Neutrophil (primary cell): ENCODE data around the gene CFAP61.

Experiments
- H3K27ac ChIP-seq: fragments of 200-600 bp; sonication (generic); 2 replicates; pipeline ENCODE4 v1.5.1; 2016; ENCODE audit warnings: mild to moderate bottlenecking, moderate library complexity
- H3K27me3 ChIP-seq: fragments of 200-600 bp; sonication (generic); 2 replicates; pipeline ENCODE4 v1.6.0; 2016; ENCODE audit warnings: mild to moderate bottlenecking
- H3K36me3 ChIP-seq: fragments of 200-600 bp; sonication (generic); 2 replicates; pipeline ENCODE4 v1.5.1; 2017
- H3K4me1 ChIP-seq, 2 experiments: fragments of 200-600 bp in 1 of 2; sonication (generic) in 1 of 2; 1 replicate in 1 of 2; 2 replicates in 1 of 2; pipeline versions ENCODE4 v1.5.1 to v1.6.1; 2013 to 2016; ENCODE audit warnings: low read depth in 1 of 2, low read length in 1 of 2, mild to moderate bottlenecking in 1 of 2, moderate library complexity in 1 of 2; ENCODE audit not compliant: control insufficient read depth in 1 of 2, insufficient read depth in 1 of 2
- H3K4me3 ChIP-seq, 2 experiments: fragments of 200-600 bp in 1 of 2; sonication (generic) in 1 of 2; 1 replicate in 1 of 2; 2 replicates in 1 of 2; pipeline ENCODE4 v1.5.1; 2013 to 2016; ENCODE audit warnings: low read depth in 1 of 2, low read length in 1 of 2, mild to moderate bottlenecking in 1 of 2, moderate library complexity in 1 of 2
- H3K9me3 ChIP-seq: fragments of 200-600 bp; sonication (generic); 2 replicates; pipeline ENCODE4 v1.5.1; 2016
- CTCF ChIP-seq: fragments of 200-600 bp; sonication (generic); IDR thresholded peaks from 2 replicates; pipeline ENCODE4 v1.5.1; 2016; ENCODE audit warnings: antibody characterized with exemption

CFAP61 gene

GRCh38 chr20:20407891-20408805, 355.8 kb downstream of the CFAP61 start:
- Histone ChIP-seq H3K36me3 (peaks cover 82% of the 10 kb centered on the region), H3K27ac (no peak overlapping the region), H3K9me3 (no peaks in the 10 kb centered on the region), H3K4me3 (no peak overlapping the region), H3K27me3 (no peaks in the 10 kb centered on the region), H3K4me1 (no peaks in the 10 kb centered on the region)
- no peak for TF ChIP-seq CTCF

DNA sequence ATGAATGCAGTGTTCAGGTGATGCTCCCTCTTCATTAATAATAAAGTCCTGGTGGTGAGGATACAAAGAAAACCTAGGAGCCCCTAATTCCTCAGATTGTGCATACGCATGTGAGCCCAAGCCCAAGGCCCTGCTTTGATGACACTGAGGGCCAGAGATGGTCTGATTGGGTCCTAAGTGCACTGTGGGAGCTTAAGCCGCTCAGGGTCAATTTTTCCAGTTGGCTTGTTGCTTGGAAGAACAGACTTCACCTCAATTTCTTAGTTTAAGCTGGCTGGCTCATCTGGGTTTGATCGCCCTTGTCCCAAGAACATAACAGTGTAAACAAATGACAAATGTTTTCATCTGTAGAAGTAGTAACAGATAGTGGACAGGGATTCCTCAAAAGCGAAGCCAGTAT, 357.0 kb downstream of the CFAP61 start:
- H3K36me3 ChIP-seq, result peaks cover 77% of the 10 kb centered on the region
- no peaks in the 10 kb centered on the region for H3K27me3 ChIP-seq
- H3K9me3 ChIP-seq, result no peaks in the 10 kb centered on the region
- no peak for TF ChIP-seq CTCF
- no peak overlapping the region for H3K27ac ChIP-seq
- H3K4me3 ChIP-seq, result no peak overlapping the region
- no peaks in the 10 kb centered on the region for H3K4me1 ChIP-seq
